H1 (cell line): ENCODE measurements around the gene DMAC2L. TPM values are rescaled to one million over a fixed set of nuclear protein-coding genes. Genes with fewer than 3 reads are reported as not detected.
A peak's percentile ranks its signal among the peaks of the same experiment; 100 is the strongest.

Source experiments
- CTCF ChIA-PET: fragments of 300-600 bp; sonication (Branson Sonifier 250); formaldehyde crosslinking; loops from one replicate; lab custom pipeline; 2021; ENCODE audit not compliant: partially characterized antibody; lab: Charles Lee
- POLR2A ChIA-PET: fragments of 300-600 bp; sonication (Branson Sonifier 250); formaldehyde crosslinking; loops from one replicate; lab custom pipeline; 2021; ENCODE audit warnings: inconsistent platforms; ENCODE audit not compliant: partially characterized antibody; lab: Charles Lee
- DNase-seq, 2 experiments: peaks; one replicate each; pipeline versions ENCODE4 v3.0.0 to v3.0.0-alpha.2; 2010 to 2022; ENCODE audit warnings: low spot score in 2 of 2, low read depth in 1 of 2, mixed read lengths in 1 of 2
- FAIRE-seq: peaks from 2 replicates; lab custom pipeline; 2011; peaks lifted over from hg19 to GRCh38; lab: Jason Lieb, UNC
- H2AFZ ChIP-seq: 2 replicates; pipeline ENCODE4 v1.8.1; 2012; ENCODE audit warnings: low read length, inconsistent platforms
- H2AK5ac ChIP-seq: 2 replicates; pipeline ENCODE4 v1.6.1; 2013; ENCODE audit warnings: low read depth, low read length
- H2BK120ac ChIP-seq: replicated peaks from 2 replicates; pipeline ENCODE3; 2013; ENCODE audit warnings: low read depth, low read length, inconsistent platforms
- H2BK12ac ChIP-seq: 2 replicates; pipeline ENCODE4 v1.6.1; 2013; ENCODE audit warnings: low read depth, low read length
- H2BK15ac ChIP-seq: 2 replicates; pipeline ENCODE4 v1.6.1; 2013; ENCODE audit warnings: low read length
- H2BK20ac ChIP-seq: 2 replicates; pipeline ENCODE4 v1.6.1; 2013; ENCODE audit warnings: low read length
- H2BK5ac ChIP-seq: 2 replicates; pipeline ENCODE4 v1.6.1; 2013; ENCODE audit warnings: low read depth, low read length
- H3K14ac ChIP-seq: 2 replicates; pipeline ENCODE4 v1.6.1; 2013; ENCODE audit warnings: inconsistent platforms; ENCODE audit not compliant: insufficient read length
- H3K18ac ChIP-seq: 2 replicates; pipeline ENCODE4 v1.6.1; 2013; ENCODE audit warnings: low read length; ENCODE audit errors: extremely low read depth
- H3K23ac ChIP-seq: 2 replicates; pipeline ENCODE4 v1.6.1; 2013; ENCODE audit warnings: inconsistent platforms; ENCODE audit not compliant: insufficient read length
- H3K23me2 ChIP-seq: 2 replicates; pipeline ENCODE4 v1.6.1; 2013; ENCODE audit warnings: low read depth, low read length
- H3K27ac ChIP-seq: 2 replicates; pipeline ENCODE4 v1.6.1; 2011; ENCODE audit warnings: low read depth, low read length, inconsistent platforms
- H3K27me3 ChIP-seq, 4 experiments: replicated peaks in 1 of 4; 1 replicate in 1 of 4; 2 replicates in 3 of 4; pipeline versions ENCODE4 v1.6.1 to v1.8.1; 2011 to 2013; ENCODE audit warnings: low read length in 3 of 4, mild to moderate bottlenecking in 3 of 4, inconsistent platforms in 2 of 4, mixed read lengths in 2 of 4, moderate library complexity in 1 of 4; ENCODE audit not compliant: control insufficient read depth in 3 of 4, insufficient read depth in 3 of 4; ENCODE audit errors: extremely low read depth in 1 of 4
- H3K36me3 ChIP-seq, 4 experiments: 2 replicates each; pipeline versions ENCODE4 v1.6.1 to v1.8.1; 2011 to 2013; ENCODE audit warnings: mild to moderate bottlenecking in 4 of 4, low read length in 3 of 4, moderate library complexity in 2 of 4, control low read depth in 1 of 4, inconsistent platforms in 1 of 4; ENCODE audit not compliant: insufficient read depth in 4 of 4, control insufficient read depth in 2 of 4
- H3K4ac ChIP-seq: replicated peaks from 2 replicates; pipeline ENCODE3; 2013; ENCODE audit warnings: low read length, low read depth, mixed read lengths, inconsistent platforms; ENCODE audit not compliant: insufficient read length
- H3K4me1 ChIP-seq, 4 experiments: replicated peaks in 1 of 4; 1 replicate in 1 of 4; 2 replicates in 3 of 4; pipeline versions ENCODE4 v1.6.1 to v1.8.1; 2011 to 2013; ENCODE audit warnings: low read length in 3 of 4, inconsistent platforms in 2 of 4, mixed read lengths in 1 of 4; ENCODE audit not compliant: insufficient read depth in 4 of 4, control insufficient read depth in 3 of 4
- H3K4me2 ChIP-seq, 2 experiments: 2 replicates each; pipeline versions ENCODE4 v1.6.1 to v1.8.1; 2011 to 2013; ENCODE audit warnings: low read depth in 2 of 2, low read length in 2 of 2, control low read depth in 1 of 2, inconsistent platforms in 1 of 2, mild to moderate bottlenecking in 1 of 2; ENCODE audit not compliant: insufficient read depth in 1 of 2
- H3K4me3 ChIP-seq, 4 experiments: fragments of 200-600, 300-600 bp in 1 of 4; sonication (generic), shearing (Covaris generic), sonication (Bioruptor Twin) in 1 of 4; 2 replicates each; pipeline versions ENCODE4 v1.5.1 to v1.8.1; 2011 to 2016; ENCODE audit warnings: low read length in 4 of 4, low read depth in 3 of 4, control low read depth in 2 of 4, inconsistent platforms in 2 of 4, mild to moderate bottlenecking in 2 of 4, mixed read lengths in 1 of 4, moderate library complexity in 1 of 4; ENCODE audit not compliant: insufficient read depth in 2 of 4; ENCODE audit errors: extremely low read depth in 1 of 4
- H3K56ac ChIP-seq: replicated peaks from 2 replicates; pipeline ENCODE3; 2013; ENCODE audit warnings: low read depth, mild to moderate bottlenecking, mixed read lengths, low read length, inconsistent platforms; ENCODE audit not compliant: insufficient read length
- H3K79me1 ChIP-seq: 2 replicates; pipeline ENCODE4 v1.6.1; 2013; ENCODE audit warnings: low read depth, low read length, control low read depth
- H3K79me2 ChIP-seq, 2 experiments: 2 replicates each; pipeline versions ENCODE4 v1.6.1 to v1.8.1; 2012 to 2013; ENCODE audit warnings: low read length in 2 of 2, mild to moderate bottlenecking in 2 of 2, inconsistent platforms in 1 of 2; ENCODE audit not compliant: insufficient read depth in 2 of 2, control insufficient read depth in 1 of 2
- H3K9ac ChIP-seq, 4 experiments: replicated peaks in 1 of 4; 1 replicate in 1 of 4; 2 replicates in 3 of 4; pipeline versions ENCODE4 v1.6.1 to v1.8.1; 2011 to 2013; ENCODE audit warnings: low read depth in 3 of 4, low read length in 3 of 4, control low read depth in 2 of 4, mild to moderate bottlenecking in 2 of 4, moderate library complexity in 2 of 4, inconsistent platforms in 1 of 4; ENCODE audit errors: extremely low read depth in 1 of 4
- H3K9me3 ChIP-seq, 2 experiments: 2 replicates each; pipeline versions ENCODE4 v1.6.1 to v1.8.1; 2012 to 2013; ENCODE audit warnings: mild to moderate bottlenecking in 2 of 2, moderate library complexity in 2 of 2, control low read depth in 1 of 2, inconsistent platforms in 1 of 2, low read depth in 1 of 2, low read length in 1 of 2, mixed read lengths in 1 of 2; ENCODE audit not compliant: insufficient read depth in 2 of 2
- H4K20me1 ChIP-seq, 2 experiments: replicated peaks in 1 of 2; 2 replicates each; pipeline versions ENCODE3 to v1.8.1; 2011 to 2013; ENCODE audit warnings: inconsistent platforms in 2 of 2, low read length in 2 of 2, mild to moderate bottlenecking in 1 of 2; ENCODE audit not compliant: insufficient read depth in 2 of 2, control insufficient read depth in 1 of 2
- H4K5ac ChIP-seq: 2 replicates; pipeline ENCODE4 v1.6.1; 2013; ENCODE audit warnings: low read length, low read depth, mixed read lengths, inconsistent platforms; ENCODE audit not compliant: insufficient read length
- H4K8ac ChIP-seq: 2 replicates; pipeline ENCODE4 v1.8.0; 2013; ENCODE audit warnings: mild to moderate bottlenecking, moderate library complexity, low read length, inconsistent platforms; ENCODE audit not compliant: insufficient read depth; ENCODE audit errors: extremely low read depth
- H4K91ac ChIP-seq: replicated peaks from 2 replicates; pipeline ENCODE3; 2013; ENCODE audit warnings: low read length, mixed read lengths, inconsistent platforms; ENCODE audit not compliant: insufficient read length
- RAD21 ChIP-seq, 2 experiments: IDR thresholded peaks in 1 of 2; conservative IDR thresholded peaks in 1 of 2; 2 replicates each; pipeline ENCODE4 v1.6.1; 2011; ENCODE audit warnings: low read depth in 2 of 2, low read length in 2 of 2, improper control_type of control experiment in 1 of 2, inconsistent platforms in 1 of 2, mild to moderate bottlenecking in 1 of 2, moderate library complexity in 1 of 2
- RNF2 ChIP-seq: fragments of 200-900, 300-1000 bp; sonication (generic); IDR thresholded peaks from 2 replicates; pipeline ENCODE4 v1.7.1; 2016; ENCODE audit warnings: borderline replicate concordance, low read depth, mild to moderate bottlenecking, antibody characterized with exemption, low read length; ENCODE audit not compliant: poor library complexity, severe bottlenecking; ENCODE audit errors: missing control alignments
- WGBS, 2 experiments: shearing (Covaris generic) in 1 of 2; methylation state at CpG; one replicate each; pipeline versions ENCODE4 v1.1.6 to v1.1.7; 2013 to 2015; ENCODE audit warnings: low lambda C conversion rate in 2 of 2, mixed read lengths in 2 of 2, inconsistent platforms in 1 of 2, low coverage in 1 of 2, missing lambda C conversion rate in 1 of 2; ENCODE audit not compliant: insufficient replicate concordance in 2 of 2, insufficient coverage in 1 of 2, insufficient read length in 1 of 2; ENCODE audit errors: extremely low coverage in 1 of 2, missing lambda C conversion rate in 1 of 2; 5-methylcytosine and 5-hydroxymethylcytosine counted together
- polyA plus RNA-seq, 7 experiments: library from polyadenylated mRNA; depleted of rRNA in 3 of 7; stranded (reverse) in 5 of 7; unstranded in 2 of 7; fragments of >200 nt in 5 of 7; fragments of 200-250 nt in 2 of 7; gene quantifications; 1 replicate in 5 of 7; 2 replicates in 1 of 7; 4 replicates in 1 of 7; pipeline versions ENCODE4 v1.2.1 to v1.2.3, GENCODE V29; 2011 to 2013; ENCODE audit warnings: missing spikeins in 2 of 7, mixed read lengths in 2 of 7
- total RNA-seq: library from RNA; stranded (reverse); fragmentation: NEBNext Ultra II Directional; extraction: Animal tissue kit (Norgen Biotek cat#: 25700); gene quantifications from 2 replicates; pipeline ENCODE4 v1.2.1, GENCODE V29; 2021
- TF ChIP-seq, protein P1 (sequence below), 3 experiments: IDR thresholded peaks; 1 replicate in 2 of 3; 2 replicates in 1 of 3; pipeline versions ENCODE4 v1.5.1 to v1.6.1; 2011; ENCODE audit warnings: low read length in 3 of 3, mild to moderate bottlenecking in 3 of 3, inconsistent platforms in 2 of 3, low read depth in 1 of 3, moderate library complexity in 1 of 3; ENCODE audit not compliant: insufficient read depth in 1 of 3; ENCODE audit errors: control extremely low read depth in 1 of 3

DMAC2L gene
- total and polyA plus RNA-seq, 2 of the 8 experiments (the other 6 are each of a cell fraction or from before 2014, with no cell fraction given) = 20.3 to 28.9 TPM

DNA sequence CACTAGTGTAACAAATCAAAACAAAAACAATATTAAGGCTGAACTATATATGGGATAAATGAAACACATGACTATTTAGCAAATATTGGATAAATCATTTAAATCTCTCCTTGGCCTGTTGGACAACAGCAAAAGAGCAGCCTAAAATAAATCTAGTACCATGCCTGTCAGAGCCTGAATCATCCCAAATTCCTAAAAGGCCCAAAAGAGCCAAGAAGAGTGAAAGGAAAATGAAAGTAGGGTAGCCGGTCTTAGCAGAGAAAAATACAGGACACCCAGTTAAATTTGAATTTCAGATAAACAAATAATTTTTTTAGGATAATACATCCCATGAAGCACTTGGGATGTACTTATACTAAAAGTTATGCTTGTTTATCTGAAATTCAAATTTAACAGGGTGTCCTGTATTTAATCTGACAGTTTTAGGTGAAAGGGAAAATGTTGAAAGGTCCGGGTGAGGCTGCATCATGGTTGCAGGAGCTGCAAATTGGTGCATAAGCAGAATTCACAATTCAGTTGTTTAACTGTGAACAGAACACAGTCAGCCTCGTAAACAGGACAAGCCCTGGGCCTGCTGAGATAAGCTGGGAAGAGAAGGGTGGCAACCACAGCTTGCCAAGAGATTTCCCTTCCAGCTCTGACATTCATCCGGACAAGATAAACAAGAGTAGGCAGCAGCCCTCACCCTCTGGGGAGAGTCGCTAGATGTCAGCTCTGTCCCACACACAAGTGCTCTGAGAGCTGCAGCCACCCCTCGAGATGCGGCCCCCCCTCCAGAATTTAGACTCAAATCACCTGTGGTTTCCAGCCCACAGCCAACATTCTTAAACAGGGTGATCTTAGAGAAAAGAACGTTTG lies 30.3 kb downstream of the DMAC2L start:
- Histone ChIP-seq H2BK120ac (no peak overlapping the region), H2BK12ac (no peak overlapping the region), H4K5ac (no peak overlapping the region), H3K36me3 (no peaks in the 10 kb centered on the region), H3K23ac (no peak overlapping the region), H2AK5ac (no peak overlapping the region), H3K9ac (no peak overlapping the region), H4K91ac (no peak overlapping the region), H4K8ac (no peak overlapping the region), H2BK15ac (no peak overlapping the region), H3K27ac (0 out of 2 replicates have a peak overlapping the region, but pooled peaks have one; percentile 35), H3K4me3 (no peak overlapping the region), H3K4ac (no peak overlapping the region), H3K79me1 (no peaks in the 10 kb centered on the region), H3K14ac (no peak overlapping the region), H3K4me2 (no peak overlapping the region), H2BK5ac (no peak overlapping the region), H3K23me2 (no peaks in the 10 kb centered on the region), H2AFZ (no peak overlapping the region), H3K27me3 (no peaks in the 10 kb centered on the region), H3K9me3 (no peaks in the 10 kb centered on the region), H3K4me1 (peaks cover 0 to 3% (median 2%) of the 10 kb centered on the region in 4 experiments; a peak in 4 of 7 replicates), H3K79me2 (no peaks in the 10 kb centered on the region), H3K56ac (no peak overlapping the region), H4K20me1 (no peaks in the 10 kb centered on the region), H2BK20ac (no peak overlapping the region), H3K18ac (no peak overlapping the region)
- ChIA-PET CTCF (interaction anchor here (1.1 to 2.0 kb wide), 4 partner anchors 23 to 83 kb away, joined by 3 to 5 read pairs (median 4); no protein-coding TSS in a partner anchor), POLR2A (interaction anchor here (0.6 to 0.7 kb wide), 2 partner anchors 31 to 77 kb away, joined by 3 to 4 read pairs; partner anchors contain the start of genes DMAC2L and L2HGDH)
- no peak for TF ChIP-seq RNF2
- TF ChIP-seq, protein P1, sequence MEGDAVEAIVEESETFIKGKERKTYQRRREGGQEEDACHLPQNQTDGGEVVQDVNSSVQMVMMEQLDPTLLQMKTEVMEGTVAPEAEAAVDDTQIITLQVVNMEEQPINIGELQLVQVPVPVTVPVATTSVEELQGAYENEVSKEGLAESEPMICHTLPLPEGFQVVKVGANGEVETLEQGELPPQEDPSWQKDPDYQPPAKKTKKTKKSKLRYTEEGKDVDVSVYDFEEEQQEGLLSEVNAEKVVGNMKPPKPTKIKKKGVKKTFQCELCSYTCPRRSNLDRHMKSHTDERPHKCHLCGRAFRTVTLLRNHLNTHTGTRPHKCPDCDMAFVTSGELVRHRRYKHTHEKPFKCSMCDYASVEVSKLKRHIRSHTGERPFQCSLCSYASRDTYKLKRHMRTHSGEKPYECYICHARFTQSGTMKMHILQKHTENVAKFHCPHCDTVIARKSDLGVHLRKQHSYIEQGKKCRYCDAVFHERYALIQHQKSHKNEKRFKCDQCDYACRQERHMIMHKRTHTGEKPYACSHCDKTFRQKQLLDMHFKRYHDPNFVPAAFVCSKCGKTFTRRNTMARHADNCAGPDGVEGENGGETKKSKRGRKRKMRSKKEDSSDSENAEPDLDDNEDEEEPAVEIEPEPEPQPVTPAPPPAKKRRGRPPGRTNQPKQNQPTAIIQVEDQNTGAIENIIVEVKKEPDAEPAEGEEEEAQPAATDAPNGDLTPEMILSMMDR (IDR thresholded peaks at IDR 0.05; ENCODE audit: control extremely low read depth in 1 of 3, insufficient read depth in 1 of 3, low read depth in 1 of 3, low read length in 3 of 3) = peak; percentile 34 to 50 (median 35)
- TF ChIP-seq RAD21 (IDR thresholded peaks at IDR 0.05 in 1 of 2, conservative IDR thresholded peaks at IDR 0.05 in 1 of 2; ENCODE audit: low read depth in 2 of 2, low read length in 2 of 2) = peak; percentile 64 to 76
- DNase-seq = no peak
- no peak for FAIRE-seq
- 46% methylated on average over 8 of the region's 8 CpGs; no CpG with 5 or more reads in 1 of the 2 experiments for WGBS, 2 experiments
